ENCODE measurements around the gene PIGT. TPM values are rescaled to one million over a fixed set of nuclear protein-coding genes. Genes with fewer than 3 reads are reported as not detected.

PIGT gene
- total and polyA plus RNA-seq, 2 of the 13 experiments (the other 11 are each of a cell fraction or from before 2014, with no cell fraction given): 65.9 to 74.1 TPM

GRCh38 chr20:45406260-45407066, 9.5 kb upstream of the PIGT start (continued):
- TF ChIP-seq ZNF430 (CRISPR knock-in tag; IDR thresholded peaks at IDR 0.05) (0 out of 2 replicates have a peak, but pooled peaks have one; percentile 11), ATF3 (CRISPR knock-in tag; IDR thresholded peaks at IDR 0.05) (no peak), MAX (IDR thresholded peaks at IDR 0.05) (peak; percentile 63), ZBTB42 (CRISPR knock-in tag; IDR thresholded peaks at IDR 0.05) (no peak; the same call in 1 of the 2 replicates), HOXA7 (CRISPR knock-in tag; IDR thresholded peaks at IDR 0.05) (0 out of 2 replicates have a peak, but pooled peaks have one; percentile 3), MATR3 (CRISPR knock-in tag; IDR thresholded peaks at IDR 0.05) (no peak), ZNF672 (CRISPR knock-in tag; IDR thresholded peaks at IDR 0.05) (0 out of 2 replicates have a peak, but pooled peaks have one; percentile 44), ZNF354B (CRISPR knock-in tag; IDR thresholded peaks at IDR 0.05) (0 out of 2 replicates have a peak, but pooled peaks have one; percentile 30), DZIP1 (CRISPR knock-in tag; IDR thresholded peaks at IDR 0.05) (peak; percentile 29; the same call in 1 of the 2 replicates), ZNF570 (CRISPR knock-in tag; IDR thresholded peaks at IDR 0.05; ENCODE audit: borderline replicate concordance) (no peak), YY1 (IDR thresholded peaks at IDR 0.05; ENCODE audit: insufficient read depth, insufficient replicate concordance, low read depth, low read length) (peak; percentile 19), ZNF280B (CRISPR knock-in tag; IDR thresholded peaks at IDR 0.05; ENCODE audit: borderline replicate concordance) (0 out of 2 replicates have a peak, but pooled peaks have one; percentile 46), ZNF580 (CRISPR knock-in tag; IDR thresholded peaks at IDR 0.05; ENCODE audit: borderline replicate concordance, low read depth) (no peak), YEATS4 (CRISPR knock-in tag; IDR thresholded peaks at IDR 0.05; ENCODE audit: borderline replicate concordance) (0 out of 2 replicates have a peak, but pooled peaks have one; percentile 32), ZNF878 (CRISPR knock-in tag; IDR thresholded peaks at IDR 0.05) (no peak; the same call in 1 of the 2 replicates), TCF12 (IDR thresholded peaks at IDR 0.05) (no peak), TCF12 (CRISPR knock-in tag; IDR thresholded peaks at IDR 0.05) (0 out of 2 replicates have a peak, but pooled peaks have one; percentile 8), POGK (CRISPR knock-in tag; conservative IDR thresholded peaks at IDR 0.05) (peak; percentile 6; the same call in 1 of the 2 replicates), MAZ (IDR thresholded peaks at IDR 0.05; ENCODE audit: borderline replicate concordance, low read depth, low read length) (no peak; the same call in 1 of the 2 replicates), MAZ (CRISPR knock-in tag; IDR thresholded peaks at IDR 0.05; ENCODE audit: low read depth) (peak; percentile 72), FOSL1 (CRISPR knock-in tag; IDR thresholded peaks at IDR 0.05; ENCODE audit: borderline replicate concordance) (no peak), ASH2L (IDR thresholded peaks at IDR 0.05; ENCODE audit: insufficient read length, low read depth, low read length) (peak; percentile 41)

All from HepG2 (cell line).